Measurements from ENCODE around the gene CPO.

CPO gene

DNA sequence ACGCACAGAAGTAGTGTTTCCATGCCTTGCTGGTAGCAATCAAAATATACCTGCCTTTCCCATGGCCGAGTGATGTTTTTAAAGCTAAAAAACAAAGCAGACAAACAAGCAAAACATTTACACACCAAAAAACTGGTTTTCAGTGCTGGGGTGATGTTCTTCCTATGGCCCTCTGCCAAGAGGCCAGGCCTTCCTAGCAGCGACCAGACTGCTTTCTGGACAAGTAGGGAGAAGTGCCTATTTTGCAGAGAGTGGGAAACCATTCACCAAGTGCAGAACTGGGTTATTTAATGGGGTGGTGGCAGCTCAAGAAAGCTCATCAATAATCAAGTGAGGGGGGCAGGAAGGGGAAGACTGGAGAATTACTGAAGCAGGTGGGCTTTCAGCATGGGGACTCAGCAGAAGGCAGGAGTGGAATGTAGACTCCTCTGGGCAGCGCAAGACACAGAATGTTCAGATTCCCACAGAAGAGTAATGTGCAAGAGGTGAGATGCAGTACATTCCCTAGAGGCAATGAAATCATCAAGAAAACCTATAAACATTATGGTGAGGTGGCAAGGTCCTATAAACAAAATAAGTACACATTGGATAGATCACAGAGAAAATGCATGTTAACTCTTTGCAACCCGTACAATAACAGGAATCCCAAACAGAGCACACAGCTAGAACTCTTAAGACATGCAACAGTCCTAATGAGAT lies 44.0 kb downstream of the CPO start:
- ChIA-PET POLR2A (no interaction called here), CTCF (interaction anchor here (0.9 to 1.8 kb wide), 4 partner anchors 9 to 489 kb away, joined by 3 to 4 read pairs (median 3); no protein-coding TSS in a partner anchor)
- DNase-seq (ENCODE audit: extremely low spot score) = no peak
- TF ChIP-seq, protein P1, sequence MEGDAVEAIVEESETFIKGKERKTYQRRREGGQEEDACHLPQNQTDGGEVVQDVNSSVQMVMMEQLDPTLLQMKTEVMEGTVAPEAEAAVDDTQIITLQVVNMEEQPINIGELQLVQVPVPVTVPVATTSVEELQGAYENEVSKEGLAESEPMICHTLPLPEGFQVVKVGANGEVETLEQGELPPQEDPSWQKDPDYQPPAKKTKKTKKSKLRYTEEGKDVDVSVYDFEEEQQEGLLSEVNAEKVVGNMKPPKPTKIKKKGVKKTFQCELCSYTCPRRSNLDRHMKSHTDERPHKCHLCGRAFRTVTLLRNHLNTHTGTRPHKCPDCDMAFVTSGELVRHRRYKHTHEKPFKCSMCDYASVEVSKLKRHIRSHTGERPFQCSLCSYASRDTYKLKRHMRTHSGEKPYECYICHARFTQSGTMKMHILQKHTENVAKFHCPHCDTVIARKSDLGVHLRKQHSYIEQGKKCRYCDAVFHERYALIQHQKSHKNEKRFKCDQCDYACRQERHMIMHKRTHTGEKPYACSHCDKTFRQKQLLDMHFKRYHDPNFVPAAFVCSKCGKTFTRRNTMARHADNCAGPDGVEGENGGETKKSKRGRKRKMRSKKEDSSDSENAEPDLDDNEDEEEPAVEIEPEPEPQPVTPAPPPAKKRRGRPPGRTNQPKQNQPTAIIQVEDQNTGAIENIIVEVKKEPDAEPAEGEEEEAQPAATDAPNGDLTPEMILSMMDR (IDR thresholded peaks at IDR 0.05; ENCODE audit: control extremely low read depth, extremely low read depth, low read depth, missing control alignments) = no peak

DNA sequence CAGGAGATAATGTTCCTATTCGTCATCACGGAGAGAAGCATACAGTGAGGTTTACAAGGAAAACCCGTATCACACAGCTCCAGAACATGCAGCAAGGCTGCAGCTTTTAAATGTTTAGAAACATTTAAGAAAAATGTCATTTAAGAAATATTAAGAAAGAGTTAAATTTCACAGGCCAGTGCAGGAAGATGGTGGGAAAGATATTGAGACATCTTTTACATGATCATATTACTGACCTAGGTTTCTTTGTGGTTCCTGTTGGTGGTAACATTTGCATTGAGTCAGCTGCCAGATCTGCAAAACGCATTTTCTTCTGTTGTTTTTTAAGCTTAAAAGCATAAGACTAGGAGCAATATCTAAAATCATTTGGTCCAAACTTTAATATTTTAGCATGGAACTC lies 44.9 kb downstream of the CPO start:
- TF ChIP-seq, protein P1 (IDR thresholded peaks at IDR 0.05; ENCODE audit: control extremely low read depth, extremely low read depth, low read depth, missing control alignments) = no peak
- ChIA-PET CTCF (interaction anchor here (1.0 to 1.8 kb wide), 3 partner anchors 8 to 183 kb away, joined by 3 to 4 read pairs (median 3); no protein-coding TSS in a partner anchor), POLR2A (no interaction called here)
- no peak for DNase-seq (ENCODE audit: extremely low spot score)

DNA sequence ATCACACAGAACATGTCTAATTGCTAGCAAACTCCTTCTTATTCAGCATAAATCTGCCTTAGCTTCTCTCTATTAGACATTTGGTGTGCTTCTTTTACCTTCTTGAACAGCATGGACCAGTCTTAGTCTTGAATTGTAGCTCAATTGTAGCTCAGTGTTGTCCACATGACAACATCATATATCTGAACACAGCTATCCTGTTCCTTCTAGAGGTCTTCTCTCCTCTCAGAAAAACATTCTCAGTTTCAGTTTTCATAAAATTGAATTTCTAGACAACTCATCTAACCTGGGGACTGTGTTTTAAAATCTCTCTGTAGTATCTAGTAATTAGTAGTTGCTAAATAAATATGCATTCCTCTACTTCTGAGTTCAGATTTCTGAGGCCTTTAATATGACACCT lies 47.6 kb downstream of the CPO start:
- DNase-seq (ENCODE audit: extremely low spot score) = no peak
- POLR2A ChIA-PET = no interaction called here
- CTCF ChIA-PET = interaction anchor here (1.2 to 1.5 kb wide), 3 partner anchors 10 to 13 kb away, joined by 3 to 4 read pairs (median 4); no protein-coding TSS in a partner anchor
- TF ChIP-seq, protein P1 (IDR thresholded peaks at IDR 0.05; ENCODE audit: control extremely low read depth, extremely low read depth, low read depth, missing control alignments) = no peak

DNA sequence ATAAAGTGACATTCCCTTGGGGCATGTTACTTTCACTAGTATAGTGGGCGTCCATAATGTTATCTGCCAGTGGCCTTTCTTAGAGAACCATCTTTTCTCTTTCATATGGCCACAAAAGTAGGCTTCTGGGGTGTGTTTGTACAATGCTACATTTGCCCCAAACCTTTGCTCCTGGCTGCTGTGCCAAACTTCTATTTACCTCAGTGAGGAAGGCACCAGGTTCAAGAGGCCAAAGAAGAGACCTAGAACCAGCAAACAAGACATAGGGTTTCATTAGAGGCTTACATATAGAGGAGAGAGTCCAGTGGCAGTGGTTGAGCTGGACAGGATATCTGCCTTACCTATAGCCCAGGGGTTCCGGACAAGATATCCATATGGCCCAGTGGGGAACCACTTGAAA lies 48.5 kb downstream of the CPO start:
- ChIA-PET POLR2A (no interaction called here), CTCF (interaction anchor here (1.1 to 2.5 kb wide), 9 partner anchors 11 to 493 kb away, joined by 3 to 10 read pairs (median 5); no protein-coding TSS in a partner anchor)
- no peak for DNase-seq (ENCODE audit: extremely low spot score)
- TF ChIP-seq, protein P1 (IDR thresholded peaks at IDR 0.05; ENCODE audit: control extremely low read depth, extremely low read depth, low read depth, missing control alignments) = no peak

DNA sequence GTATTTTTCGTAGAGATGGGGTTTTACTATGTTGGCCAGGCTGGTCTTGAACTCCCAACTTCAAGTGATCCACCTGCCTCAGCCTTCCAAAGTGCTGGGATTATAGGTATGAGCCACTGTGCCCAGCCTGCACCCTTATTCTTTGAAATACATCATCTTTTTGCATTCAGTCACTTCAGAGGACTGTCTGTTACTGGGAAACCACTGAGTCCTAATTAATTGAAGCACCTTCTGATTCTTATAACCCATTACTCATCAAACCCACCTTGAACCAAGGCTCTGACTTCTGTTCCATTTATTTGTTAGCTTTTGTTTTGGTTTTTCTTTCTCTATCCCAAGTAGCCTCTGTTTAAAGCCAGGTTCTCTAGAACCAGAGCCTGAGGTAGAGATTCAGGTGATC lies 49.6 kb downstream of the CPO start:
- TF ChIP-seq, protein P1 (IDR thresholded peaks at IDR 0.05; ENCODE audit: control extremely low read depth, extremely low read depth, low read depth, missing control alignments) = no peak
- ChIA-PET CTCF (interaction anchor here (0.9 to 2.5 kb wide), 15 partner anchors 9 to 492 kb away, joined by 3 to 11 read pairs (median 5); no protein-coding TSS in a partner anchor), POLR2A (no interaction called here)
- DNase-seq (ENCODE audit: extremely low spot score) = no peak

DNA sequence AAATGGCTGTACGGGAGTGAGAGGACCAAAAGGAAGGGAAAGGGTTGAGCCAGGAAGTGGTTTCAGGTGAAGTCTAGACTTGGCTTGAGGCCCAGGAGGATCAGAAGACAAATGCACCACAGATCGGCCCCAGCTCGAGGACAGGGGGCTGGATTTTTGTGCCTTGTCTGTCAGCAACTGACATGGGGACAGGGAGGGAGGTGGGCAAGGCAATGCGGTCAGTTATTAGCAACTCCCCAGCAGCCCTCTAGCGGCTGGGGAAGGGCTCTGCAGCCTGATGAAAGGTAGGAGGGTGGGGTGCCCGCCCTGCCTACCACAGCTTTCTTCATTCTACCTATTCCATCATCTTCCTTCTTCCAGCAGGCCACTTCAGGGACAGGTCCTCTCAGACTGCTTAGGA lies 50.0 kb downstream of the CPO start:
- TF ChIP-seq, protein P1 (IDR thresholded peaks at IDR 0.05; ENCODE audit: control extremely low read depth, extremely low read depth, low read depth, missing control alignments) = peak; percentile 68
- ChIA-PET CTCF (interaction anchor here (0.8 to 2.5 kb wide), 15 partner anchors 9 to 491 kb away, joined by 3 to 11 read pairs (median 5); no protein-coding TSS in a partner anchor), POLR2A (no interaction called here)
- peak; percentile 58 for DNase-seq (ENCODE audit: extremely low spot score)
